HepG2 (cell line): Measurements from ENCODE around the gene ZMYND8. TPM values are rescaled to one million over a fixed set of nuclear protein-coding genes. Genes with fewer than 3 reads are reported as not detected.

Source experiments
- FOXO1 ChIP-seq: sonication (generic); formaldehyde crosslinking; IDR thresholded peaks from 2 replicates; pipeline ENCODE4 v1.4.0; 2020; ENCODE audit warnings: missing genetic modification reagents
- GABPA ChIP-seq, 2 experiments: IDR thresholded peaks; 2 replicates each; pipeline ENCODE4 v1.6.1; 2011 to 2016; ENCODE audit warnings: low read depth in 2 of 2, low read length in 1 of 2, missing biosample characterization in 1 of 2, missing genetic modification characterization in 1 of 2
- HMGXB3 ChIP-seq: sonication (generic); formaldehyde crosslinking; IDR thresholded peaks from 2 replicates; pipeline ENCODE4 v1.4.0; 2020; ENCODE audit warnings: missing genetic modification reagents, borderline replicate concordance
- MAF1 ChIP-seq: sonication (generic); formaldehyde crosslinking; IDR thresholded peaks from 2 replicates; pipeline ENCODE4 v1.5.0; 2020; ENCODE audit warnings: missing genetic modification reagents, borderline replicate concordance
- NCOA5 ChIP-seq: sonication (generic); formaldehyde crosslinking; IDR thresholded peaks from 2 replicates; pipeline ENCODE4 v1.4.0; 2020; ENCODE audit warnings: missing genetic modification reagents
- PAXIP1 ChIP-seq: sonication (generic); formaldehyde crosslinking; conservative IDR thresholded peaks from 2 replicates; pipeline ENCODE4 v1.4.0; 2020; ENCODE audit warnings: mild to moderate bottlenecking, missing genetic modification reagents, moderate library complexity
- REST ChIP-seq, 2 experiments: IDR thresholded peaks; 2 replicates each; pipeline ENCODE4 v1.6.1; 2011 to 2012; ENCODE audit warnings: low read length in 2 of 2, borderline replicate concordance in 1 of 2, low read depth in 1 of 2, mild to moderate bottlenecking in 1 of 2, moderate library complexity in 1 of 2
- SMARCE1 ChIP-seq: fragments of 450-650 bp; IDR thresholded peaks from 2 replicates; pipeline ENCODE4 v1.6.1; 2017; ENCODE audit warnings: borderline replicate concordance
- SOX6 ChIP-seq, 2 experiments: fragments of 450-650 bp in 1 of 2; sonication (generic) in 1 of 2; formaldehyde crosslinking in 1 of 2; IDR thresholded peaks; 2 replicates each; pipeline versions ENCODE4 v1.4.0 to v1.6.1; 2017 to 2020; ENCODE audit warnings: antibody characterized with exemption in 1 of 2, mild to moderate bottlenecking in 1 of 2, missing genetic modification reagents in 1 of 2
- STAG1 ChIP-seq: sonication (generic); formaldehyde crosslinking; IDR thresholded peaks from 2 replicates; pipeline ENCODE4 v1.4.0; 2020; ENCODE audit warnings: missing genetic modification reagents
- TERF1 ChIP-seq: sonication (generic); formaldehyde crosslinking; IDR thresholded peaks from 2 replicates; pipeline ENCODE4 v1.8.0; 2022; ENCODE audit warnings: mild to moderate bottlenecking, missing genetic modification reagents, moderate library complexity
- TRIM24 ChIP-seq: sonication (generic); formaldehyde crosslinking; IDR thresholded peaks from 2 replicates; pipeline ENCODE4 v1.8.0; 2022; ENCODE audit warnings: mild to moderate bottlenecking, missing genetic modification reagents
- ZNF124 ChIP-seq: sonication (generic); formaldehyde crosslinking; IDR thresholded peaks from 2 replicates; pipeline ENCODE4 v1.4.0; 2020; ENCODE audit warnings: missing genetic modification reagents
- ZNF138 ChIP-seq: sonication (generic); formaldehyde crosslinking; IDR thresholded peaks from 2 replicates; pipeline ENCODE4 v1.5.0; 2020; ENCODE audit warnings: mild to moderate bottlenecking, low read depth, missing genetic modification reagents
- ZNF670 ChIP-seq: sonication (generic); formaldehyde crosslinking; IDR thresholded peaks from 2 replicates; pipeline ENCODE4 v1.8.0; 2022; ENCODE audit warnings: mild to moderate bottlenecking, missing genetic modification reagents, borderline replicate concordance
- ZNF703 ChIP-seq: sonication (generic); formaldehyde crosslinking; IDR thresholded peaks from 2 replicates; pipeline ENCODE4 v1.5.1; 2020; ENCODE audit warnings: missing genetic modification reagents, mild to moderate bottlenecking, moderate library complexity, borderline replicate concordance
- ZNF773 ChIP-seq: sonication (generic); formaldehyde crosslinking; IDR thresholded peaks from 2 replicates; pipeline ENCODE4 v1.4.0; 2020; ENCODE audit warnings: missing genetic modification reagents, borderline replicate concordance
- polyA plus RNA-seq, 8 experiments: library from polyadenylated mRNA; depleted of rRNA in 3 of 8; stranded (reverse) in 7 of 8; unstranded in 1 of 8; fragments of >200 nt; fragmentation: Illumina TruSeq in 4 of 8; extraction: Trizol in 4 of 8; gene quantifications; 2 replicates each; pipeline versions ENCODE4 v1.2.1 to v1.2.3, GENCODE V29; 2011 to 2016; ENCODE audit warnings: low read depth in 4 of 8, missing spikeins in 1 of 8, mixed read lengths in 1 of 8; ENCODE audit not compliant: insufficient read depth in 1 of 8
- total RNA-seq, 5 experiments: library from RNA; depleted of rRNA; stranded (reverse); fragments of >200 nt; fragmentation: Illumina TruSeq; extraction: Trizol; gene quantifications; 2 replicates each; pipeline ENCODE4 v1.2.3, GENCODE V29; 2016; ENCODE audit warnings: low read depth in 1 of 5

ZMYND8 gene
- total and polyA plus RNA-seq, 2 of the 13 experiments (the other 11 are each of a cell fraction or from before 2014, with no cell fraction given): 53.9 to 84.7 TPM

- TF ChIP-seq PAXIP1 (no peak), ZNF138 (CRISPR knock-in tag) (no peak), NCOA5 (CRISPR knock-in tag) (no peak), TRIM24 (CRISPR knock-in tag) (no peak), SMARCE1 (no peak), GABPA (IDR thresholded peaks at IDR 0.05; ENCODE audit: low read depth, low read length) (no peak), GABPA (CRISPR knock-in tag; IDR thresholded peaks at IDR 0.05; ENCODE audit: low read depth) (no peak), ZNF703 (CRISPR knock-in tag) (no peak), ZNF773 (CRISPR knock-in tag) (no peak), STAG1 (CRISPR knock-in tag) (no peak), ZNF124 (CRISPR knock-in tag) (no peak), REST (IDR thresholded peaks at IDR 0.05; ENCODE audit: borderline replicate concordance in 1 of 2, low read depth in 1 of 2, low read length in 2 of 2) (no peak), TERF1 (no peak), HMGXB3 (CRISPR knock-in tag) (no peak), FOXO1 (CRISPR knock-in tag) (no peak), SOX6 (IDR thresholded peaks at IDR 0.05) (no peak), SOX6 (CRISPR knock-in tag; IDR thresholded peaks at IDR 0.05) (peak; percentile 8; the same call in 1 of the 2 replicates), ZNF670 (no peak), MAF1 (no peak)
Observed at GRCh38 chr20:47343007-47343472, 13.5 kb downstream of the ZMYND8 start (continued).
